NCI-H2227 (cell line): ENCODE measurements around the gene PLEKHM2.
A peak's percentile ranks its signal among the peaks of the same experiment; 100 is the strongest.
"Not testable (repeated sequence)": the region's sequence is repeated elsewhere in the genome, so short reads cannot be mapped to it uniquely, and the experiment has no call there.

ENCODE experiments used
- DNase-seq: peaks from one replicate; lab custom pipeline; 2025; ENCODE audit not compliant: unreplicated experiment; lab: John Stamatoyannopoulos, UW

The PLEKHM2 gene

GRCh38 chr1:15676688-15677661 lies 7.1 kb upstream of the PLEKHM2 start:
- no peak for DNase-seq

DNA sequence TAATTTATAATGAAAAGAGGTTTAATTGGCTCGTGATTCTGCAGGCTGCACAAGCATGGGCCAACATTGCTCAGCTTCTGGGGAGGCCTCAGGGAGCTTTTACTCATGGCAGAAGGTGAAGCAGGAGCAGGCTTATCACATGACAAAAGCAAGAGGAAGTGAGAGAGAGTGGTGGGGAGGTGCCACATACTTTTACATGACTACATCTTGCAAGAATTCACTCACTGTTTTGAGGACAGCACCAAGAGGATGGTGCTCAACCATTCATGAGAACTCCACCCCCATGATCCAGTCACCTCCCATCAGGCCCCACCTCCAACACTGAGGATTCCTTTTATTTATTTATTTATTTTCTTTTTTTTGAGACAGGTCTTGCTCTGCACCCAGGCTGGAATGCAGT lies 5.5 kb upstream of the PLEKHM2 start:
- DNase-seq, result no peak

DNA sequence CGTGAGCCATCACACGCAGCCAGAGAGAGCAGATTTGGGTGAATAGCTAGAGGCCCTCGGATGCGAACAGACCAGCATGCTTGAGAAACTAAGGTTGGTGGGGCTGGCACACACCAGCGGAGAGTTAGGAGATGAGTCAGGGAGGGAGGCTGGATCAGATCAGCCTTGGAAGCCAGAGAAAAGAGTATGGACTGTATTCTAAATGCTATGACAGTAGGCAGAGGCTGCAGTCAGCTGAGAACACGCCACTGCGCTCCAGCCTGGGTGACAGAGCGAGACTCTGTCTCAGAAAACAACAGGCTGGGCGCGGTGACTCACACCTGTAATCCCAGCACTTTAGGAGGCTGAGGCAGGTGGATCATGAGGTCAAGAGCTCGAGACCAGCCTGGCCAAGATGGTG lies 4.0 kb upstream of the PLEKHM2 start:
- DNase-seq, result no peak

DNA sequence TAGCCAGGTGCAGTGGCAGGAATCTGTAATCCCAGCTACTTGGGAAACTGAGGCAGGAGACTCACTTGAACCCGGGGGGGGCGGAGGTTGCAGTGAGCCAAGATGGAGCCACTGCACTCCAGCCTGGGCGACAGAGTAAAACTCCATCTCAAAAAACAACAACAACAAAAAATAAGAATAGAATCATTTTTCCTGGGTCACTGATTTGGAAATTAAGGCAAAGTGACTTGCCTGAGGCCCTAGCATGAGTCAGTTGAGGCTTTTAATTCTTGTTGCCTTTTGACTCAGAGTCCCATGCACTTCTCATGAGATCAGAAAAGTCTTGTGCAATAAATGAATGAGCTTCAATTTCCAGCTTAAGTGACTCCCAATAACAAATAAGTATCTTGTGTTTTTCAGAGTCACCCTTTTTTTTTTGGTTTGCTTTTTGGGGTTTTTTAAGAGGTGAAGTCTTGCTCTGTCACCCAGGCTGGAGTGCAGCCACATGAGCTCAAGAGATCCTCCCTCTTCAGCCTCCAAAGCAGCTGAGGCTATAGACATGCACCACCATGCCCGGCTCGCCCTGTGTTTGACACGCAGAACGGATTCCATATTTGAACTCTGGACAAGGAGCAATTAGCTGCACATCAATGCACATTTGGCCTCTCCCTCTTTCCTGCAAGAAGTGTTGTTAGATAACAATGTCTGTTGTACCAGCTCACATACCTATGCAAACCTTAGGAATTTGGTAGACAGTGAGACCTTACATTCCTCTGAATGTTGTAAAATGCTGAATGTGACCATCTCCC lies 3.4 kb upstream of the PLEKHM2 start:
- no peak for DNase-seq

GRCh38 chr1:15681349-15682292 lies 2.5 kb upstream of the PLEKHM2 start:
- DNase-seq, result no peak

DNA sequence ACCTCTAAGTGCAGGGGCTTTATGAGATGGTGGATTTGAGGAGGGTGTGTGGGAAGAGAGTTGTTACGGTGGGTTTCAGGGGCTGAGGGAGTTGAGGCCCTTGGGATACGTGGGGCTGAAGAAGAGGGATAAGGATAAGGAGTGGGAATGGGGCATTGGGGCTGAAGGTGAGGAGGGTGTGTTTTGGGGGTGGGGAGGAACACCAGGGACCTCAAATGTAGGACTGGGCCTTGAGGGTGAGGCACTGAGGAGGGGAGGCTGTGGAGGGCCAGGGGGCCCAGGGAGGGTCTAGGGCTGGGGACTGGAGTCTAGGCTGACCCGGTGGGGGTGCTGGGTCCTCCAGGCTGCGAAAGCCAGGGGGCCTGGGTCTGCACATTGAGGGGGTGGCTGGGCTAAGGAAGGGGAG lies 1.2 kb upstream of the PLEKHM2 start:
- no peak for DNase-seq

GRCh38 chr1:15683345-15684039 lies 628 bp upstream of the PLEKHM2 start:
- DNase-seq, result no peak

DNA sequence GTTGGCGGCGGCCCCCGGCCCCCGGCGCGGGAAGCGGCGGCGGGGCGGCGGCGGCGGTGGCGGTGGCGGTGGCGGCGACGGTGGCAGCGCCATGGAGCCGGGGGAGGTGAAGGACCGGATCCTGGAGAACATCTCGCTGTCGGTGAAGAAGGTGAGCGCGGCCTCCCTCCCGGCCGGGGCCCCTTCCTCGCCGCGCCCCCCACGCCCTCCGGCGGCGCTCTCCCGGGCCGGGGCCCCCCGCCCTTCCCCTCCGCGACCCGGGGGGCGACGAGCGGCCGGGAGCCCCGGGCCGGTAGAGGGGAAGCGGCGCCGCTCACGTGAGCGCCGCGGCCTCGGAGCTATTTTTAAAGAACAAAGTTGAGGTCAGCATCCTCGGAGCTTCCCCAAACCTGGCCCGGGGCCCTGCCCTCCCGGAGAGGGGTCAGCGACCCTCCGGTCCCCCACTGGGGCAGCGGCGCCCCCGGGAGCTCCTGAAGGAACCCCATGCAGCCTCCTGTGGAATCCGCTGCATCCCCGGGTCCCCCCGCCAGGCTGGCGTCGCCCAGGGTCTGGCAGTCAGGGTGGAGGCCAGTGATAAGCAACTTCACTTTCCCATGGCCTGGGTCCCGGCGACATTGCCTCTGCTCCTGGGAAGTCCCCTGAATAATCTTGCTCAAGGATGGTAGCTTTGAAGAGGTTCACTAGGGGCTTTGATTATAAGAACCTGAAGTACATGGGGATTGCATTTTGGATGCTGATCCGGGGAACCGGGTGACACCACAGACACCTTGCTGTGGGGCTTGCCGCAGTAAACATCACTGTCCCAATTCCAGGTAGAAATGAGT lies 560 bp downstream of the PLEKHM2 start:
- peak; percentile 29 for DNase-seq

DNA sequence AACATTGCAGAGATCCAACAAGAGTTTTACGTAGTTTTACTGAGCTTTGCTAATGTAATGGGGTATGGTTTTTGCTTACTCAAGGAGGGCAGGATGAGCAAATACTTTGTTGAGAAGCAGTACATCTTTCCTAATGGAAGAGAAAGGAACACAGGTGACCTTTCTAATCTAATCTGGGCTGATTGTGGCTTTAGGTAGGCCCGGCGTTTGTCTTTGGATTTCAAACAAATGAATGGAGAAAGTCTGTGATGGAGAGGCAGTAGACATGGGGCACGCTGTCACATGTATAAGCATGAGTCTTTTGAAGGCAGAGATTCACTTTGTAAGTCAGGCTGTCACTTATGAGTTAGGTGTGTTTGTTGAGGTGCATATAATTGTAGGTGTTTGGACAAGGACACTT lies 1.7 kb downstream of the PLEKHM2 start:
- DNase-seq, result no peak

- no peak for DNase-seq
These were observed 3.3 kb downstream of the PLEKHM2 start for GRCh38 chr1:15687446-15687845.

GRCh38 chr1:15690317-15690716 lies 6.2 kb downstream of the PLEKHM2 start:
- no peak for DNase-seq

DNA sequence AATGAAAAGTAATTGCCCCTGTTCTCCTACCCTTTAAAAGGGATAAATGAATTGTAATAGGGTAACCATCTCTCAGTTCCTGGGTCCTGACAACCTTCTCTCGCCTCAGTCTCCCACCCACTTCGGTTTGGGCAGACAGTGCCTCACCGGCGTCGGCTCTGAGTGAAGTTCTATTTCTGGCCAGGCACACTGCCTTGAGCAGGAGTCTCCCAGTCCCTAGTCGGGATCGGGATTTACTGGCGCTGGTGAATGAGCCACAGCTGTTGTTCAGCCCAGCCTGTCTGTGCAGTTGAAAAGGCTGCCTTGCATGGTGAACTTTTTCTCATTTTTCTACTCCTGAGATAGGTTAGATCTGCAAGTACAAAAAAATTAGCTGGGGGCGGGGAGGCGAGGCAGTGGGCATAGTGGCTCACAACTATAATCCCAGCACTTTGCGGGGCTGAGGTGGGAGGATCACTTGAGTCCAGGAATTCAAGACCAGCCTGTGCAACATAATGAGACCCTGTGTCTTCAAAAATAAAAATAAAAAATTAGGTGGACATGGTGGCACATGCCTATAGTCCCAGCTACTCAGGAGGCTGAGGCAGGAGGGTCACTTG lies 7.4 kb downstream of the PLEKHM2 start:
- no peak for DNase-seq

DNA sequence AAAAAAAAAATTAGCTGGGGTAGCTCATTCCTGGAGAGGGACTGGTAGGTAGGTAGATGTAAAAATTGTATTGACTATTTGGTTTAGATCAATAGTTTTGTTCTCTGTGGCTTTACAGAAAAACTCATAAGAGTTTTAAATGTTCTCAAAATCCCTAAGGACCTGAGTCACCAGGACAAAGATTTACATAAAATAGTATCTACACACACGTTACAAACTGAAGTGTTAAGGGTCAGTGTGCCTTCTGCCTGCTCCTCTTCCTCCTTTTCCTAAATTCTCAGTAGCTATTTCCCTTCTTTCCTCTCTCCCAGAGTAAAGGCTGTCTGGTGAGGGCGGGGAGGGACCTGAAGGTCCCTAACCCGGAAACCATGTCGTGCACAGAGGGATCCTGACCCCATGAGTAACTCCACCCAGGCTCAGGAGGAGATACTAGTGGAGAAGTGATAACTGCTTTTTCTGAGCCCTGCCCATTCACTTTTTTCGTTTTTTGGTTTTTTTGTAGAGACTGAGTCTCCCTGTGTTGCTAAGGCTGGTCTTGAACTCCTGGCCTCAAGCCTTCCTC lies 8.1 kb downstream of the PLEKHM2 start:
- no peak for DNase-seq

DNA sequence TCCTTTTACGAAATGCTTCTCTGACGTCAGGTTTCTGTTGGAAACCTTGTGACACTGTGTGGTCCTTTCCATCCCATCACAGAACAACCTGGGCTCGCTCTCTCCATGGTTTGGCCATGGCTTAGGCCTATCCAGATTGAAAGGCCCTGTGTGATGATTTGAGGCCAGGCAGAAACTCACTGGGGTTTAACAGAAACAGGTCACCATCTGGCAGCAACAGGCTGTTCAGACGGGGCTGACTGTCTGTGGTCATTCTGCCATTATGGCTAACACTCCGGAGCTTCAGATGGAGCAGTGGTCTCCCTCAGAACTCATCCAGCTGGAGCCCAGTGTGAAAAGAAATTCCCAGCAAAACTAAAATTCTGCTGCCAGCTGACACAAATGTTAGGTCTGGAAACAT lies 9.3 kb downstream of the PLEKHM2 start:
- no peak for DNase-seq

- no peak for DNase-seq
These were observed 12.9 kb downstream of the PLEKHM2 start for GRCh38 chr1:15696956-15697521.

- DNase-seq, result no peak
These were observed 14.1 kb downstream of the PLEKHM2 start for GRCh38 chr1:15698201-15698600.

DNA sequence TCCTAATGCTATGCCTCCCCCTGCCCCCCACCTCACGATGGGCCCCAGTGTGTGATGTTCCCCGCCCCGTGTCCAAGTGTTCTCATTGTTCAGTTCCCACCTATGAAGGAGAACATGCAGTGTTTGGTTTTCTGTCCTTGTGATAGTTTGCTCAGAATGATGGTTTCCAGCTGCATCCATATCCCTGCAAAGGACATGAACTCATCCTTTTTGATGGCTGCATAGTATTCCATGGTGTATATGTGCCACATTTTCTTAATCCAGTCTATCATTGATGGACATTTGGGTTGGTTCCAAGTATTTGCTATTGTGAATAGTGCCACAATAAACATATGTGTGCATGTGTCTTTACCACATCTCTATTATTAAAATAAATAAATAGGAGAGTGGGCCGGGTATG lies 15.2 kb downstream of the PLEKHM2 start:
- DNase-seq, result not testable (repeated sequence)

DNA sequence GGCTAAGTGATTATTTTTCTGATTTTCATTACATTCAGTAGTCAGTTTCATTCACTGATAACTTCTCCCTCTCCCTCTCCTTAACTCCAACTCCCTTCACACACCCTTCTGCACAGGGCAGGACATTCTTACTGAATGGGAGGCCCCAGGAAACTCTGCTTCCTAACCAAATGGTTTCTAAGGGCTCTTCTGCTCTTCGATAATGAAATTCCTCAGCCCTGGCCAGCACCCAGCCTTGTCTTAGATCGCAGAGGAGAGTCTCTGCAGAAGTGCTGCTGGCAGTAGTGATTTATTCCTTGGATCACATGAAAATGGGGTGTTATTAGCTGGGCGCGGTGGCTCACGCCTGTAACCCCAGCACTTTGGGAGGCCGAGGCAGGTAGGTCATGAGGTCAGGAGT lies 16.4 kb downstream of the PLEKHM2 start:
- no peak for DNase-seq
